CD8-positive, alpha-beta memory T cell (primary cell): ENCODE data around the gene C12orf76. TPM values are rescaled to one million over a fixed set of nuclear protein-coding genes. Genes with fewer than 3 reads are reported as not detected.
A peak's percentile ranks its signal among the peaks of the same experiment; 100 is the strongest.
"Not testable (repeated sequence)": the region's sequence is repeated elsewhere in the genome, so short reads cannot be mapped to it uniquely, and the experiment has no call there.

Experiments used
- CTCF ChIA-PET: fragments of 350-600 bp; sonication (Branson Sonifier 250); formaldehyde crosslinking; loops from one replicate; lab custom pipeline; 2021; ENCODE audit warnings: antibody characterized with exemption; lab: Charles Lee
- POLR2A ChIA-PET: fragments of 350-600 bp; sonication (Branson Sonifier 250); formaldehyde crosslinking; loops from one replicate; lab custom pipeline; 2021; ENCODE audit warnings: antibody characterized with exemption; lab: Charles Lee
- DNase-seq, 5 donors: peaks; one replicate each; pipeline versions ENCODE4 v3.0.0 to v3.0.0-alpha.2; 2020 to 2022; ENCODE audit warnings: mixed read lengths in 1 of 5
- H3K27ac ChIP-seq: one replicate; pipeline ENCODE4 v1.7.0; 2013; ENCODE audit warnings: low read depth, mild to moderate bottlenecking, low read length, moderate library complexity
- H3K27me3 ChIP-seq: 2 replicates; pipeline ENCODE4 v1.7.0; 2013; ENCODE audit warnings: low read length, mild to moderate bottlenecking; ENCODE audit not compliant: insufficient read depth, poor library complexity, severe bottlenecking
- H3K36me3 ChIP-seq: 2 replicates; pipeline ENCODE4 v1.7.0; 2013; ENCODE audit warnings: mild to moderate bottlenecking, low read length, moderate library complexity; ENCODE audit not compliant: insufficient read depth
- H3K4me1 ChIP-seq: 2 replicates; pipeline ENCODE4 v1.7.0; 2013; ENCODE audit warnings: mild to moderate bottlenecking, low read length, moderate library complexity; ENCODE audit not compliant: insufficient read depth
- H3K4me3 ChIP-seq: 2 replicates; pipeline ENCODE4 v1.7.0; 2013; ENCODE audit warnings: mild to moderate bottlenecking, low read length
- H3K9me3 ChIP-seq: 2 replicates; pipeline ENCODE4 v1.7.0; 2013; ENCODE audit warnings: mild to moderate bottlenecking, low read length
- H3K27ac Mint-ChIP-seq, 8 donors: one replicate each; pipeline ENCODE4 v1.8.0; 2020 to 2021; ENCODE audit warnings: mixed read lengths in 8 of 8, mild to moderate bottlenecking in 6 of 8, inconsistent platforms in 3 of 8, moderate library complexity in 3 of 8
- H3K27me3 Mint-ChIP-seq, 2 donors: one replicate each; pipeline ENCODE4 v1.8.0; 2020 to 2021; ENCODE audit warnings: mixed read lengths in 2 of 2, mild to moderate bottlenecking in 1 of 2, moderate library complexity in 1 of 2
- H3K36me3 Mint-ChIP-seq, 3 donors: one replicate each; pipeline ENCODE4 v1.8.0; 2020 to 2021; ENCODE audit warnings: mixed read lengths in 3 of 3, inconsistent platforms in 1 of 3, mild to moderate bottlenecking in 1 of 3
- H3K4me1 Mint-ChIP-seq, 3 donors: one replicate each; pipeline ENCODE4 v1.8.0; 2020 to 2021; ENCODE audit warnings: mixed read lengths in 3 of 3, inconsistent platforms in 1 of 3, mild to moderate bottlenecking in 1 of 3
- H3K4me3 Mint-ChIP-seq, 7 donors: one replicate each; pipeline ENCODE4 v1.8.0; 2020 to 2021; ENCODE audit warnings: mixed read lengths in 7 of 7, mild to moderate bottlenecking in 6 of 7, moderate library complexity in 4 of 7, inconsistent platforms in 2 of 7
- H3K9me3 Mint-ChIP-seq, 5 donors: one replicate each; pipeline ENCODE4 v1.8.0; 2020 to 2022; ENCODE audit warnings: mixed read lengths in 5 of 5, mild to moderate bottlenecking in 3 of 5, moderate library complexity in 2 of 5, inconsistent platforms in 1 of 5
- polyA plus RNA-seq: library from polyadenylated mRNA; unstranded; fragments of 300-500 nt; fragmentation: Illumina TruSeq; gene quantifications from one replicate; pipeline ENCODE4 v1.2.3, GENCODE V29; 2021
- total RNA-seq, 2 experiments: library from RNA; stranded (reverse); gene quantifications; one replicate each; pipeline ENCODE4 v1.2.3, GENCODE V29; 2021

Gene C12orf76
- total and polyA plus RNA-seq, 3 experiments from 2014 or later: 11.7 to 17.3 (median 12.7) TPM

DNA sequence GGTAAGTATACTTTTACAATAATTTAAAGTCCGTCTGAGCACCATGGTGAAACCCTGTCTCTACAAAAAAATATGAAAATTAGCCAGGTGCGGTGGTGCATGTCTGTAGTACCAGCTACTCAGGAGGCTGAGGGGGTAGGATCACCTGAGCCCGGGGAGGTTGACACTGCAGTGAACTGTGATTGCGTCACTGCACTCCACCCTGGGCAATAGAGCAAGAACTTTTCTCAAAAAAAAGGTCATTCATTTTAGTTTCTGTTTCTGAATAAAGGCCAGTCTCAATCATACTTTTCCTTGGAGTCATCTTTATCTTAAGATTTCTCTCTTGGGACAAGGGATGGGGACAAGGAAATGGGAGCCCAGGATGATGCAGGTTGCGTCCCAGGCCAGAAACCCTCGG, 36.2 kb downstream of the C12orf76 start:
- Mint-ChIP-seq H3K4me1 (peaks cover 47 to 66% (median 64%) of the 10 kb centered on the region in 3 donors), H3K4me3 (peak overlapping the region in 6 of 7 donors; percentile 25 to 83 (median 38)), H3K9me3 (no peaks in the 10 kb centered on the region), H3K27ac (peak overlapping the region; percentile 2 to 94 (median 86)), H3K27me3 (no peaks in the 10 kb centered on the region), H3K36me3 (peaks cover 0 to 44% (median 9%) of the 10 kb centered on the region in 3 donors)
- peak in 1 of 5 donors; percentile 19 for DNase-seq
- Histone ChIP-seq H3K4me1 (peaks cover 14% of the 10 kb centered on the region), H3K36me3 (peaks cover 10% of the 10 kb centered on the region), H3K9me3 (no peaks in the 10 kb centered on the region), H3K27ac (no peak overlapping the region), H3K4me3 (no peak overlapping the region), H3K27me3 (no peaks in the 10 kb centered on the region)
- CTCF ChIA-PET: interaction anchor here (1.0 kb wide), 1 partner anchor 9 kb away, joined by 3 read pairs; no protein-coding TSS in a partner anchor
- POLR2A ChIA-PET: no interaction called here

DNA sequence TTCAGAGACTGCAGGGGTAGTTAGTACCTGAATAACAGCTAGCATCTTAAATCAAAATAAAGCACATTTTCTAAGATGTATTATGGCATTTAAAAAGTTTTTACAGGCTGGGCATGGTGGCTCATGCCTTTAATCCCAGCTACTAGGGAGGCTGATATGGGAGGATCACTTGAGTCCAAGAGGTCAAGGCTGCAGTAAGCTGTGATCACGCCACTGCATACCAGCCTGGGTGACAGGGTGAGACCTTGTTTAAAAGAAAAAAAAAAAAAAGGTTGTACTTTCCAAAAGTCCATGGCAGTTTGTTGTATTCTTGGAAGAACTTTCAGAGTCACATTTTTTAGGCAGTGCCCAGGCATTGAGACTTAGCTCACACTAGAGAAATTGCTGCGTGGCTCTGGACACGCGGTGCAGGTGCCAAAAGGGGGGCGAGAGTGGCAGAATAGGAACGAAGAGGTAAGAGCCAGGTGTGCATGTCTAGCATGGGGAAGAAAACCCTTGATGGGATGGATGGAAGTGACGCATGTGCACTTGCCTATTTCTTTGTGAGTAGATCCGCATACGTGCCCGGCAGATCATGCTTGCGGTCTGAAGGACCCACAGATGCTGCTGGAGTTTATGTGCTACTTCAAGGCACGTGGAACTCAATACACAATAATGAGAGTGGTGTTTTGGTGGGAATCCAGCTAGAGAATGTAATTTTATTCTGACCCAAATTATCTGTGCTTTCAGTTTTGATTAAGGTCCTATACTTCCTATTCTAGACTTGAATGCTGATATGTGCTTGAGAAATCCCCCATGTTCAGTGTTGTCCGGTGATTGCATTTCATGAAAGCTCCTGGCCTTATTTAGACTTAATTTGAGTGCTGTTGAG, 37.2 kb downstream of the C12orf76 start:
- H3K36me3 ChIP-seq: peaks cover 10% of the 10 kb centered on the region
- Mint-ChIP-seq H3K9me3 (no peaks in the 10 kb centered on the region), H3K4me3 (peak overlapping the region; percentile 43 to 81 (median 70)), H3K27ac (peak overlapping the region; percentile 66 to 94 (median 88)), H3K36me3 (peaks cover 0 to 42% (median 5%) of the 10 kb centered on the region in 3 donors), H3K4me1 (peaks cover 52 to 76% (median 75%) of the 10 kb centered on the region in 3 donors), H3K27me3 (no peaks in the 10 kb centered on the region)
- POLR2A ChIA-PET: no interaction called here
- no peak overlapping the region for H3K27ac ChIP-seq
- no peak overlapping the region for H3K4me3 ChIP-seq
- H3K9me3 ChIP-seq: no peaks in the 10 kb centered on the region
- H3K27me3 ChIP-seq: no peaks in the 10 kb centered on the region
- DNase-seq: no peak
- H3K4me1 ChIP-seq: peaks cover 14% of the 10 kb centered on the region
- CTCF ChIA-PET: interaction anchor here (0.7 kb wide), 1 partner anchor 71 kb away, joined by 3 read pairs; no protein-coding TSS in a partner anchor

DNA sequence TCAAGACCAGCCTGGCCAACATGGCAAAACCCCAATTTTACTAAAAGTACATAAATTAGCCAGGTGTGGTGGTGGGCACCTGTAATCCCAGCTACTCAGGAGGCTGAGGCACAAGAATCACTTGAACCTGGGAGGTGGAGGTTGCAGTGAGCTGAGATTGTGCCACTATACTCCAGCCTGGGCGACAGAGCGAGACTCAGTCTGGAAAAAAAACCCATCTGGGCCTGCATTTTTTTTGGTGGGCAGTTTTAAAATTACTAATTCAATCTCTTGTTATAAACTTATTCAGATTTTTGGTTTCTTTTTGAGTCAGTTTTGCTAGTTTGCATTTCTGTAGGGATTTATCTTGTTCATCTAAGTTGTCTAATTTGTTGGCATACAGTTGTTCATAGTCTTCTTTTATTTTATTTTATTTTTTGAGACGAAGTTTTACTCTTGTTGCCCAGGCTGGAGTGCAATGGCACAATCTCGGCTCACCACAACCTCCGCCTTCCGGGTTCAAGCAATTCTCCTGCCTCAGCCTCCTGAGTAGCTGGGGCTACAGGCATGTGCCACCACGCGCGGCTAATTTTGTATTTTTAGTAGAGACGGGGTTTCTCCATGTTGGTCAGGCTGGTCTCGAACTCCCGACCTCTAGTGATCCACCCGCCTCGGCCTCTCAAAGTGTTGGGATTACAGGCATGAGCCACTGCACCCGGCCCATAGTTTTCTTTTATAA, 39.5 kb downstream of the C12orf76 start:
- DNase-seq, H3K4me3 ChIP-seq, H3K27me3 ChIP-seq, H3K27ac ChIP-seq, POLR2A ChIA-PET, H3K27me3 Mint-ChIP-seq, H3K9me3 ChIP-seq, CTCF ChIA-PET, H3K9me3 Mint-ChIP-seq: not testable (repeated sequence)
- Histone ChIP-seq H3K36me3 (peaks cover 10% of the 10 kb centered on the region), H3K4me1 (peaks cover 21% of the 10 kb centered on the region)
- H3K36me3 Mint-ChIP-seq: peaks cover 0 to 30% (median 1%) of the 10 kb centered on the region in 3 donors
- H3K4me1 Mint-ChIP-seq: peaks cover 58 to 87% (median 86%) of the 10 kb centered on the region in 3 donors
- H3K4me3 Mint-ChIP-seq: peak overlapping the region in 1 of 7 donors; percentile 2
- peak overlapping the region in 3 of 8 donors; percentile 1 to 66 (median 53) for H3K27ac Mint-ChIP-seq

DNA sequence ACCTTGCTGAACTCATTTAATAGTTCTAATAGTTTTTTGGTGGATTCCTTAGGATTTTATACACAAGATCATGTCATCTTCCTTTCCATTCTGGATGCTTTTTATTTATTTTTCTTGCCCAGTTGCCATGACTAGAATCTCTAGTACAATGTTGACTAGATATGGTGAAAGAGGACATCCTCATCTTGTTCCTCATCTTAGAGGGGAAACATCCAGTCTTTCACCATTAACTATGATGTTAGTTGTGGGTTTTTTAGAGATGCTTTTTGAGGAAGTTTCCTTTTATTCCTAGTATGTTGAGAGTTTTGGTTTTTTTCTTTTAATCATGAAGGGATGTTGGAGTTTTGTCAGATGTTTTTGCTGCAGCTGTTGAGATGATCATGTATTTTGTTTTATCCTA, 40.4 kb downstream of the C12orf76 start:
- CTCF ChIA-PET: no interaction called here
- Mint-ChIP-seq H3K4me1 (peaks cover 65 to 95% (median 94%) of the 10 kb centered on the region in 3 donors), H3K27me3 (no peaks in the 10 kb centered on the region), H3K4me3 (peak overlapping the region in 2 of 7 donors; percentile 2 to 14), H3K27ac (peak overlapping the region in 5 of 8 donors; percentile 20 to 66 (median 46)), H3K9me3 (no peaks in the 10 kb centered on the region), H3K36me3 (peaks cover 0 to 26% (median 1%) of the 10 kb centered on the region in 3 donors)
- no peaks in the 10 kb centered on the region for H3K27me3 ChIP-seq
- H3K36me3 ChIP-seq: peaks cover 4% of the 10 kb centered on the region
- H3K27ac ChIP-seq: no peak overlapping the region
- DNase-seq: no peak
- peaks cover 28% of the 10 kb centered on the region for H3K4me1 ChIP-seq
- no peak overlapping the region for H3K4me3 ChIP-seq
- POLR2A ChIA-PET: no interaction called here
- no peaks in the 10 kb centered on the region for H3K9me3 ChIP-seq

DNA sequence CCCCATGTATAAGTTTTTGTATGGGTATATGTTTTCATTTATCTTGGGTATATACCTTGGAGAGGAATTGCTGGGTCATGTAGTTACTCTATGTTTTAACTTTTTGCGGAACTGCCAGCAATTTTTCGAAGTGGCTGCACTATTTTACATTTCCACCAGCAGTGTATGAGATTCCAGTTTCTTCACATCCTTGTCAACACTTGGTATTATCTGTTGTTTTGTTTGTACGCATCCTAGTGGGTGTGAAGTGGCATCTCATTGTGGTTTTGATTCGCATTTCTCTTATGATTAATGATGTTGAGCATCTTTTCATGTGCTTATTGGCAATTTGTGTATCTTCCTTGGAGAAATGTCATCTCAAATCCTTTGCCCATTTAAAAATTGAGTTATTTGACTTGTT, 42.2 kb downstream of the C12orf76 start:
- Mint-ChIP-seq H3K27me3 (no peaks in the 10 kb centered on the region), H3K9me3 (no peaks in the 10 kb centered on the region), H3K4me3 (peak overlapping the region in 3 of 7 donors; percentile 36 to 74 (median 46)), H3K4me1 (peaks cover 60 to 93% (median 92%) of the 10 kb centered on the region in 3 donors), H3K36me3 (peaks cover 0 to 19% (median 1%) of the 10 kb centered on the region in 3 donors), H3K27ac (peak overlapping the region in 5 of 8 donors; percentile 11 to 90 (median 39))
- no peaks in the 10 kb centered on the region for H3K36me3 ChIP-seq
- H3K27ac ChIP-seq: no peak overlapping the region
- ChIA-PET CTCF (no interaction called here), POLR2A (no interaction called here)
- no peak overlapping the region for H3K4me3 ChIP-seq
- no peaks in the 10 kb centered on the region for H3K9me3 ChIP-seq
- no peak for DNase-seq
- peaks cover 42% of the 10 kb centered on the region for H3K4me1 ChIP-seq
- no peaks in the 10 kb centered on the region for H3K27me3 ChIP-seq

DNA sequence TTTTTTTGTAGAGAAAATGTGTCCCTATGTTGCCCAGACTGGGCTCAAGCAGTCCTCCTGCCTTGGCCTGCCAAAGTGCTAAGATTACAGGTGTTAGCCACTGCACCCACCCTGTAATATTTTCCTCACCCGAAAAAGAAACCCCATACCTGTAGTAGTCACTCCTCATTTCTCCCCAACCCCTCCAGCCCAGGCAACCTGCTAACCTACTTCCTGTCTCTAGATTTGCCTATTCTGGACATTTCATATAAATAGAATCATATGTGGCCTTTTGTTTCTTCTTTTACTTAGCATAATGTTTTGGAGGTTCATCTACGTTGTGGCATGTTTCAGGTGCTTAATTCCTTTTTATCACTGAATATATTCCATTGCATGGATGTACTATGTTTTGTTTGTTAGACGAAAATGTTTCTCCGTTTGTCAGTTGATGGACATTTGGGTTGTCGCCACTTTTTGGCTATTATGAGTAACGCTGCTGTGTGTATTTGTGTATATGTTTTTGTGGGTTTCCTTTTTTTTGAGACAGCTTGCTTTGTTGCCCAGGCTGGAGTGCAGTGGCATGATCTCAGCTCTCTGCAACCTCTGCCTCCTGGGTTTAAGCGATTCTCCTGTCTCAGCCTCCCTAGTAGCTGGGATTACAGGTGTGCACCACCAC, 42.9 kb downstream of the C12orf76 start:
- Mint-ChIP-seq H3K4me3 (peak overlapping the region; percentile 35 to 79 (median 72)), H3K36me3 (peaks cover 0 to 17% (median 1%) of the 10 kb centered on the region in 3 donors), H3K27ac (peak overlapping the region in 7 of 8 donors; percentile 38 to 91 (median 88)), H3K9me3 (no peaks in the 10 kb centered on the region), H3K27me3 (no peaks in the 10 kb centered on the region), H3K4me1 (peaks cover 60 to 93% (median 92%) of the 10 kb centered on the region in 3 donors)
- H3K27ac ChIP-seq: no peak overlapping the region
- no peak for DNase-seq
- H3K4me1 ChIP-seq: peaks cover 48% of the 10 kb centered on the region
- ChIA-PET POLR2A (no interaction called here), CTCF (no interaction called here)
- no peaks in the 10 kb centered on the region for H3K9me3 ChIP-seq
- H3K27me3 ChIP-seq: no peaks in the 10 kb centered on the region
- no peaks in the 10 kb centered on the region for H3K36me3 ChIP-seq
- no peak overlapping the region for H3K4me3 ChIP-seq

DNA sequence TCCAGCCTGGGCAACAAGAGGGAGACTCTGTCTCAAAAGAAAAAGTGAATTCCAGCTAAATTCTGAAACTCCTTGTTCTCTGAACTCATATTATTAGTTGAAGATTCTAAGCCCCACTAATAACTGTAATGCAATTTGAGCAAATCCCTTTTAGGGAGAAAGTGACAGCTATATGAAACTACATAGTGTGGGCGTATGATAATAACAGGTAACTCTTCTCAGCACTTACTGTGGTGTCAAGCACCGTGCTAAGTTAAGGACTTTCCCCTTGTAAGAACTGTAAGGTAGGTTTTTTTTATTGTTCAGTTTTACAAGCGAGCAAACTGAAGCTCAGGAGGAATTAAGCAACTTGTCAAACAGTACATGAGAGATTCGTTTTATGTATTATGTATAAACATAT, 43.7 kb downstream of the C12orf76 start:
- no peak overlapping the region for H3K4me3 ChIP-seq
- H3K4me1 ChIP-seq: peaks cover 51% of the 10 kb centered on the region
- POLR2A ChIA-PET: no interaction called here
- H3K27me3 ChIP-seq: no peaks in the 10 kb centered on the region
- no peaks in the 10 kb centered on the region for H3K36me3 ChIP-seq
- H3K9me3 Mint-ChIP-seq: no peaks in the 10 kb centered on the region
- peaks cover 62 to 92% (median 91%) of the 10 kb centered on the region in 3 donors for H3K4me1 Mint-ChIP-seq
- H3K27ac Mint-ChIP-seq: peak overlapping the region in 7 of 8 donors; percentile 27 to 78 (median 61)
- H3K36me3 Mint-ChIP-seq: peaks cover 0 to 21% (median 1%) of the 10 kb centered on the region in 3 donors
- no peaks in the 10 kb centered on the region for H3K27me3 Mint-ChIP-seq
- DNase-seq: no peak
- H3K9me3 ChIP-seq: no peaks in the 10 kb centered on the region
- H3K4me3 Mint-ChIP-seq: peak overlapping the region in 5 of 7 donors; percentile 21 to 74 (median 44)
- CTCF ChIA-PET: no interaction called here
- no peak overlapping the region for H3K27ac ChIP-seq
